Stomach (tissue), 9 donors: Measurements from ENCODE around the gene GPR87. TPM values are rescaled to one million over a fixed set of nuclear protein-coding genes. Genes with fewer than 3 reads are reported as not detected.

ENCODE experiments used
- DNase-seq, 2 donors: peaks; one replicate each; pipeline versions ENCODE4 v3.0.0 to v3.0.0-alpha.2; 2013 to 2019
- H3K27ac ChIP-seq, 5 donors: fragments of 200-600 bp in 4 of 5; sonication (generic) in 4 of 5; one replicate each; pipeline ENCODE4 v1.5.1; 2013 to 2019; ENCODE audit warnings: mild to moderate bottlenecking in 1 of 5, moderate library complexity in 1 of 5
- H3K27me3 ChIP-seq, 3 donors: fragments of 200-600 bp; sonication (generic); one replicate each; pipeline ENCODE4 v1.5.1; 2017 to 2019; ENCODE audit warnings: mixed run types in 1 of 3
- H3K36me3 ChIP-seq, 4 donors: fragments of 200-600 bp; sonication (generic); 1 replicate in 3 of 4; 2 replicates in 1 of 4; pipeline ENCODE4 v1.5.1; 2016 to 2019
- H3K4me1 ChIP-seq, 4 donors: fragments of 200-600 bp; sonication (generic); one replicate each; pipeline ENCODE4 v1.5.1; 2016 to 2019
- H3K4me3 ChIP-seq, 4 donors: fragments of 200-600 bp; sonication (generic) in 3 of 4; one replicate each; pipeline ENCODE4 v1.5.1; 2016 to 2019; ENCODE audit warnings: mild to moderate bottlenecking in 1 of 4
- H3K9me3 ChIP-seq, 4 donors: fragments of 200-600 bp; sonication (generic); one replicate each; pipeline ENCODE4 v1.5.1; 2016 to 2019
- CTCF ChIP-seq, 7 experiments: fragments of 450-650 bp in 4 of 7; fragments of 200-600 bp in 3 of 7; sonication (generic) in 3 of 7; IDR thresholded peaks; one replicate each; pipeline ENCODE4 v1.5.1; 2016 to 2019; ENCODE audit warnings: antibody characterized with exemption in 7 of 7, control low read depth in 2 of 7, mild to moderate bottlenecking in 1 of 7
- EP300 ChIP-seq: sonication (generic); formaldehyde crosslinking; IDR thresholded peaks from one replicate; pipeline ENCODE4 v1.6.1; 2017; ENCODE audit warnings: antibody characterized with exemption
- POLR2A ChIP-seq, 4 donors: fragments of 450-650 bp; IDR thresholded peaks; one replicate each; pipeline ENCODE4 v1.6.1; 2016; ENCODE audit warnings: antibody characterized with exemption in 4 of 4, control low read depth in 2 of 4, mild to moderate bottlenecking in 1 of 4, moderate library complexity in 1 of 4
- POLR2AphosphoS5 ChIP-seq, 3 donors: sonication (generic); formaldehyde crosslinking; IDR thresholded peaks; one replicate each; pipeline ENCODE4 v1.6.1; 2016; ENCODE audit warnings: antibody characterized with exemption in 3 of 3
- WGBS, 5 donors: extraction: QIAGEN DNeasy Blood & Tissue Kit in 3 of 5; methylation state at CpG; one replicate each; pipeline versions ENCODE4 v1.1.5 to v1.1.7; 2013 to 2018; 5-methylcytosine and 5-hydroxymethylcytosine counted together
- intact Hi-C: fragments of 100-400 bp; cut with DNase I; formaldehyde crosslinking; loops from one replicate; pipeline ENCODE4 v1.15.1; 2023; ENCODE audit warnings: low total_unique reads
- polyA plus RNA-seq, 3 donors: library from polyadenylated mRNA; stranded (reverse); fragments of 200-250 nt; gene quantifications; one replicate each; pipeline ENCODE4 v1.2.3, GENCODE V29; 2013
- total RNA-seq, 5 donors: library from RNA; depleted of rRNA; stranded (reverse); fragments of >200 nt; gene quantifications; one replicate each; pipeline versions ENCODE4 v1.1.0 to v1.2.3, GENCODE V29; 2014 to 2016
- donor health status: healthy with polysubstance abuse.
- donor health status: Bipolar disorder and iron deficiency.
- donor health status: healthy.

The GPR87 gene
- total and polyA plus RNA-seq, 8 donors: 0.37 to 32.3 TPM; not detected in 6

- Histone ChIP-seq H3K27ac (no peak overlapping the region), H3K4me3 (no peak overlapping the region), H3K36me3 (no peaks in the 10 kb centered on the region), H3K4me1 (no peaks in the 10 kb centered on the region), H3K27me3 (no peaks in the 10 kb centered on the region), H3K9me3 (no peaks in the 10 kb centered on the region)
- WGBS, 5 donors: 51 to 62% (median 55%) methylated on average over 1 of the region's 1 CpG
- no peak for DNase-seq
- intact Hi-C loops: no loop called here
- no peak for TF ChIP-seq POLR2A (IDR thresholded peaks at IDR 0.05)
- TF ChIP-seq POLR2AphosphoS5 (IDR thresholded peaks at IDR 0.05): no peak
Observed at GRCh38 chr3:151321526-151321925, 4.9 kb upstream of the GPR87 start.

GRCh38 chr3:151320131-151320530 is 3.5 kb upstream of the GPR87 start:
- no peaks in the 10 kb centered on the region for H3K27me3 ChIP-seq
- no peak overlapping the region for H3K4me3 ChIP-seq
- no peaks in the 10 kb centered on the region for H3K9me3 ChIP-seq
- WGBS, 5 donors: 84 to 91% (median 90%) methylated on average over 2 of the region's 2 CpGs
- no peaks in the 10 kb centered on the region for H3K36me3 ChIP-seq
- H3K4me1 ChIP-seq: no peaks in the 10 kb centered on the region
- intact Hi-C loops: no loop called here
- no peak overlapping the region for H3K27ac ChIP-seq
- TF ChIP-seq EP300: no peak
- no peak for TF ChIP-seq POLR2AphosphoS5 (IDR thresholded peaks at IDR 0.05)
- TF ChIP-seq POLR2A (IDR thresholded peaks at IDR 0.05): no peak
- TF ChIP-seq CTCF (IDR thresholded peaks at IDR 0.05): no peak
- DNase-seq: no peak

- Histone ChIP-seq H3K27ac (no peak overlapping the region), H3K4me3 (no peak overlapping the region), H3K36me3 (no peaks in the 10 kb centered on the region), H3K27me3 (no peaks in the 10 kb centered on the region), H3K9me3 (no peaks in the 10 kb centered on the region), H3K4me1 (no peaks in the 10 kb centered on the region)
- intact Hi-C loops: no loop called here
- no peak for DNase-seq
- TF ChIP-seq POLR2AphosphoS5 (IDR thresholded peaks at IDR 0.05) (no peak), POLR2A (IDR thresholded peaks at IDR 0.05) (no peak), EP300 (no peak), CTCF (IDR thresholded peaks at IDR 0.05) (no peak)
- 81 to 92% (median 88%) methylated on average over 4 of the region's 4 CpGs for WGBS, 5 donors
Observed at GRCh38 chr3:151319628-151320027, 3.0 kb upstream of the GPR87 start.

GRCh38 chr3:151318991-151319390 is 2.4 kb upstream of the GPR87 start:
- no peak overlapping the region for H3K27ac ChIP-seq
- DNase-seq: peak in 1 of 2 donors; percentile 5
- no peaks in the 10 kb centered on the region for H3K9me3 ChIP-seq
- H3K36me3 ChIP-seq: no peaks in the 10 kb centered on the region
- no peaks in the 10 kb centered on the region for H3K27me3 ChIP-seq
- TF ChIP-seq EP300: no peak
- TF ChIP-seq POLR2AphosphoS5 (IDR thresholded peaks at IDR 0.05): no peak
- no peak for TF ChIP-seq POLR2A (IDR thresholded peaks at IDR 0.05)
- no peak for TF ChIP-seq CTCF (IDR thresholded peaks at IDR 0.05)
- H3K4me1 ChIP-seq: no peaks in the 10 kb centered on the region
- 83 to 91% (median 90%) methylated on average over 7 of the region's 7 CpGs for WGBS, 5 donors
- no peak overlapping the region for H3K4me3 ChIP-seq
- intact Hi-C loops: no loop called here

- H3K9me3 ChIP-seq: no peaks in the 10 kb centered on the region
Observed at GRCh38 chr3:151318313-151318712, 1.7 kb upstream of the GPR87 start.

More at GRCh38 chr3:151318313-151318712, 1.7 kb upstream of the GPR87 start:
- no peak for DNase-seq
- intact Hi-C loops: no loop called here
- no peak overlapping the region for H3K4me3 ChIP-seq
- no peaks in the 10 kb centered on the region for H3K27me3 ChIP-seq
- no peak overlapping the region for H3K27ac ChIP-seq
- H3K36me3 ChIP-seq: no peaks in the 10 kb centered on the region
- TF ChIP-seq POLR2AphosphoS5 (IDR thresholded peaks at IDR 0.05) (no peak), EP300 (no peak), POLR2A (IDR thresholded peaks at IDR 0.05) (no peak), CTCF (IDR thresholded peaks at IDR 0.05) (no peak)
- H3K4me1 ChIP-seq: no peaks in the 10 kb centered on the region
